GM12864 (cell line): ENCODE data around the gene WNT9A.
A peak's percentile ranks its signal among the peaks of the same experiment; 100 is the strongest.

Source experiments
- DNase-seq: peaks from one replicate; pipeline ENCODE4 v3.0.0-alpha.2; 2011; ENCODE audit warnings: low read depth
- H3K4me3 ChIP-seq: 2 replicates; pipeline ENCODE4 v1.5.1; 2011; ENCODE audit warnings: mild to moderate bottlenecking, low read depth, low read length, control low read depth
- CTCF ChIP-seq: IDR thresholded peaks from 2 replicates; pipeline ENCODE4 v1.5.1; 2011; ENCODE audit warnings: low read depth, mild to moderate bottlenecking, moderate library complexity, low read length, control low read depth, inconsistent platforms; ENCODE audit errors: missing control alignments

WNT9A gene

DNA sequence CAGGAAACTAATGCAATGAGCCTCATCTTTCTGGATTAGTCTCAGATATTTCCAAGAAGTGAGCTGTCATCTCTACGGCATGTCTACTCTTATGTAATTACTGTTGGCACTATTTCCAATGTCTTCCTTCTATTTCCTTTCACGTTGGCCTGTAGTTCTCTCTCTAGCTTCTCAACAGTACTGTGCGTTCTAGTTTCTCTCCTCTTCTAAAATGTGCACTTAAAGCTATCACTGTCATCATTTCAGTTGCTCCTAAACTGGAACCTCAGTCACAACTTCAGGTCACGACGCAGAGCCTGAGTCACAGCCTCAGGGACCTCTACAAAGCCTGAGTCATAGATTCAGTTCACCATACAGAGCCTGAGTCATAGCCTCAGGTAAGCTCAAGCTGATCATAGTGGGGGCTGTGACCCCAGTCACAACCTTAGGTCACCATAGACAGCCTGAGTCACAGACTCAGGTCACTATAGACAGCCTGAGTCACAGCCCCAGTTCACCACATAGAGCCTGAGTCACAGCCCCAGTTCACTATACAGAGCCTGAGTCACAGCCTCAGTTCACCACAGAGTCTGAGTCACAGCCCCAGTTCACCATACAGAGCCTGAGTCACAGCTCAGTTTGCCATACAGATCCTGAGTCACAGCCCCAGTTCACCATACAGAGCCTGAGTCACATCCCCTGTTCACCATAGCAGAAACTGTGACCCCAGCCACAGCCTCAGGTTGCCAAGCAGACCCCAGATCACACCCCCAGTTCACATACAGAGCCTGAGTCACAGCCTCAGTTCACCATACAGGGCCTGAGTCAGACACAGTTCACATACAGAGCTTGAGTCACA lies 13.0 kb downstream of the WNT9A start:
- H3K4me3 ChIP-seq: no peak overlapping the region
- peak; percentile 13 for DNase-seq

DNA sequence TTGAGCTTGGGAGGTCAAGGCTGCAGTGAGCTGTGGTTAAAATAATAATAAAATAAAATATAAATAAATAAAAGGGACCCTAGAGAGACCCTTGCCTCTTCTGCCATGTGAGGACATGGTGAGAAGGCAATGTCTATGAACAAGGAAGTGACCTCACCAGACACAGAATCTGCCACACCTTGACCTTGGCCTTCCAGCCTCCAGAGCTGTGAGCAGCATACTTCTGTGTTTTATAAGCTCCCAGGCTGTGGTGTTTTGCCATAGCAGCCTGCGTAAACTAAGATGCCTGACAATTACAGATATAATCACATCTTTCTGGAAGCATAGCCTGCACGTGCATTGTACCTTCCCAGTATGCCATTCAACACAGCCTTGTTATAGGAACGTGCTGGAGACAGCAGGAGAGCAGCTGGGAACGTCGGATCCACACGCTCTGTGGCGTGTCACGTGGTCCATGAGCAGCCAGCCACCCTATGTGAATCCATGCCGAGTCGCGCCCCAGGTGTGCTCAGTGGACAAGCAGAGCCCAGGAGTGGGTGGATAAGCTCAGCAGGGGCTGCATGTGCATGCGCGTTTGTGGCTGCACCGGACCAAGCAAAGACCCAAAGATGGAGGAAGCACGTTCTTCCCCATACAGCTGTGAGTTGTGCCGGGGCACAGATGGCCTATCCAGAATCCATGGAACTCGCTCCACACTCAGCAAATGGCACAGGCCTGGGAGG lies 17.8 kb downstream of the WNT9A start:
- no peak for DNase-seq
- TF ChIP-seq CTCF: no peak
- H3K4me3 ChIP-seq: no peak overlapping the region

More for the DNA sequence above, 13.0 kb downstream of the WNT9A start:
- TF ChIP-seq CTCF: no peak

DNA sequence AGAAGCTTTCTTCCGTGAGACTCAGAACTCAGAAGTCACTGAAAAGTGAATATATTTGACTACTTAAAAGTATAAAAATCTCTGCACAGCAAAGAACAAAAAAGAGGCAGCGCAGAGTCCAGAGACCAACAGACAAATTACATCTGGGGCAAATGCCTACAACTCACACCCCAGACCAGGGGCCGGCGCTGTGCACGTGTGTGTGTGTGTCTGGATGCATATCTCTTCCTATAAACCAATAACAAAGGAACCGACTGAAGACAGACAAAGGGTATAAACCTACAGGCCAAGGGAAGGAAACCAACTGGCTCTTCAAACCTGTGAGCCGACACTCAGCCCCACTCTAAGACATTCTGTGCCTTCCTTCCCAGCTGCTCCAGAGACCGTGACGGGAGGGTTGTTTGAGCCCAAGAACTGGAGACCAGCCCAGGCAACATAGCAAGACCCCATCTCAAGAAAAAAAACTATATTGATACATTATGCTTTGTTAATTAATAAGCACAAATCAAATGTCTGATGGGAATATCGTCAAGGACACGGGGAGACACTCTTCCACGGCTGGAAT lies 18.8 kb downstream of the WNT9A start:
- no peak for TF ChIP-seq CTCF
- no peak for DNase-seq
- no peak overlapping the region for H3K4me3 ChIP-seq

DNA sequence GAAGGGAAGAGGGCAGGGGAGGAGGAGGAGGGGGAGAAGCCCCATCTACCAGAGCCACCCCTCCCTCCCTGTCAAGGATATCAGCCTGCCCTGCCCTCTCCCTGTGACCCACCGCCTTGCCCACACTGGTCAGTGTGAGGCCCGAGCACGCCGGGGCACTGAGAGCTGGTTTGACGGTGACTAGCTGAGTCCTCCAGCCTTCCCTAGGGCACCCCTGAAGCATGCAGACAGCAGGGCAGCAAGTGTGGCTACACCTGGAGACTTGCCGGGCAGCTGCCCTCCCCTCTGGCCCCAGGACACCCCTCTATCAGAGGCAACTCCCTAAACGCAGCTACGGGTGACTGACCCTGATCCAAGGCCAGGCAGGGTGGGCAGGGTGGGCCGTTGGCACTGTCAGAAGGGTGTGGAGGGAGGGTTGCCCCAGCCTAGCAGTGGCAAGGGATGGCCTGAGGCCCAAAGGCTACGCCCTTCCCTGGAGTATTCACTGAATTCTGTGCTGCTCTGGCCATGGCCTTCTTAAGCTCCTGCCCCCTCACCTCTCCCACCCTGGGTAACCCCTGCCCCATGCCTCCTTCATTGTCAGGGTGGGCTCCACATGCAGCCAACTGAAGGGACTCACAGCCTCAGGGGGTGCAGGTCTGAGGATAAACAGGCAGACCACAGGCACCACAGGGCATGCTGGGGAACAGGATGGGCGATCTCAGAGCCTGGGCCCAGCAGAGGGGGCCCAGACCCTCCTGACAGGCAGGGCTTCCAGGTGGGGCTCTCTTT lies 19.6 kb downstream of the WNT9A start:
- H3K4me3 ChIP-seq: no peak overlapping the region
- no peak for TF ChIP-seq CTCF
- no peak for DNase-seq

- H3K4me3 ChIP-seq: no peak overlapping the region
- DNase-seq: no peak
- no peak for TF ChIP-seq CTCF
Measured at GRCh38 chr1:227926896-227927885, 20.5 kb downstream of the WNT9A start.
